Measurements from ENCODE around the gene COPS2.
"Not testable (repeated sequence)": the region's sequence is repeated elsewhere in the genome, so short reads cannot be mapped to it uniquely, and the experiment has no call there.

The COPS2 gene

GRCh38 chr15:49101536-49101935, 53.9 kb downstream of the COPS2 start:
- no peak overlapping the region for H3K27ac Mint-ChIP-seq
- H3K36me3 Mint-ChIP-seq (ENCODE audit: low read depth), result peaks cover 19% of the 10 kb centered on the region
- H3K9me3 Mint-ChIP-seq, result no peaks in the 10 kb centered on the region
- H3K4me1 Mint-ChIP-seq (ENCODE audit: low read depth), result no peaks in the 10 kb centered on the region
- no peaks in the 10 kb centered on the region for H3K27me3 Mint-ChIP-seq
- H3K4me3 Mint-ChIP-seq, result no peak overlapping the region

GRCh38 chr15:49096090-49096750, 59.2 kb downstream of the COPS2 start:
- Mint-ChIP-seq H3K4me1 (ENCODE audit: low read depth) (no peaks in the 10 kb centered on the region), H3K36me3 (ENCODE audit: low read depth) (peaks cover 3% of the 10 kb centered on the region), H3K27ac (no peak overlapping the region), H3K4me3 (no peak overlapping the region), H3K27me3 (no peaks in the 10 kb centered on the region), H3K9me3 (no peaks in the 10 kb centered on the region)

- H3K36me3 Mint-ChIP-seq (ENCODE audit: low read depth), result peaks cover 3% of the 10 kb centered on the region
- no peak overlapping the region for H3K27ac Mint-ChIP-seq
- no peaks in the 10 kb centered on the region for H3K9me3 Mint-ChIP-seq
- H3K4me3 Mint-ChIP-seq, result no peak overlapping the region
- no peaks in the 10 kb centered on the region for H3K4me1 Mint-ChIP-seq (ENCODE audit: low read depth)
- no peaks in the 10 kb centered on the region for H3K27me3 Mint-ChIP-seq
Observed at GRCh38 chr15:49094923-49095322, 60.5 kb downstream of the COPS2 start.

- Mint-ChIP-seq H3K27ac (no peak overlapping the region), H3K4me3 (no peak overlapping the region), H3K27me3 (no peaks in the 10 kb centered on the region), H3K36me3 (ENCODE audit: low read depth) (peaks cover 3% of the 10 kb centered on the region), H3K9me3 (no peaks in the 10 kb centered on the region), H3K4me1 (ENCODE audit: low read depth) (no peaks in the 10 kb centered on the region)
Observed at GRCh38 chr15:49093252-49094105, 61.9 kb downstream of the COPS2 start.

GRCh38 chr15:49088996-49089395, 66.4 kb downstream of the COPS2 start:
- Mint-ChIP-seq H3K36me3 (ENCODE audit: low read depth) (no peaks in the 10 kb centered on the region), H3K9me3 (no peaks in the 10 kb centered on the region), H3K4me1 (ENCODE audit: low read depth) (no peaks in the 10 kb centered on the region), H3K27ac (no peak overlapping the region), H3K27me3 (no peaks in the 10 kb centered on the region), H3K4me3 (no peak overlapping the region)

GRCh38 chr15:49085696-49086459, 69.5 kb downstream of the COPS2 start:
- Mint-ChIP-seq H3K4me1 (ENCODE audit: low read depth) (no peaks in the 10 kb centered on the region), H3K4me3 (no peak overlapping the region), H3K27ac (no peak overlapping the region), H3K36me3 (ENCODE audit: low read depth) (no peaks in the 10 kb centered on the region), H3K27me3 (no peaks in the 10 kb centered on the region), H3K9me3 (no peaks in the 10 kb centered on the region)

GRCh38 chr15:49084285-49084570, 71.2 kb downstream of the COPS2 start:
- H3K4me1 Mint-ChIP-seq (ENCODE audit: low read depth), result no peaks in the 10 kb centered on the region
- H3K27me3 Mint-ChIP-seq, result no peaks in the 10 kb centered on the region
- no peak overlapping the region for H3K27ac Mint-ChIP-seq
- H3K36me3 Mint-ChIP-seq (ENCODE audit: low read depth), result no peaks in the 10 kb centered on the region
- H3K9me3 Mint-ChIP-seq, result no peaks in the 10 kb centered on the region
- H3K4me3 Mint-ChIP-seq, result no peak overlapping the region

- no peak overlapping the region for H3K27ac Mint-ChIP-seq
- H3K36me3 Mint-ChIP-seq (ENCODE audit: low read depth), result no peaks in the 10 kb centered on the region
- H3K4me3 Mint-ChIP-seq, result no peak overlapping the region
- no peaks in the 10 kb centered on the region for H3K9me3 Mint-ChIP-seq
- no peaks in the 10 kb centered on the region for H3K27me3 Mint-ChIP-seq
- no peaks in the 10 kb centered on the region for H3K4me1 Mint-ChIP-seq (ENCODE audit: low read depth)
Observed at GRCh38 chr15:49083401-49084284, 71.8 kb downstream of the COPS2 start.

- no peak overlapping the region for H3K27ac Mint-ChIP-seq
- no peaks in the 10 kb centered on the region for H3K27me3 Mint-ChIP-seq
- H3K9me3 Mint-ChIP-seq, result no peaks in the 10 kb centered on the region
- H3K36me3 Mint-ChIP-seq (ENCODE audit: low read depth), result no peaks in the 10 kb centered on the region
- no peaks in the 10 kb centered on the region for H3K4me1 Mint-ChIP-seq (ENCODE audit: low read depth)
- no peak overlapping the region for H3K4me3 Mint-ChIP-seq
Observed at GRCh38 chr15:49082960-49083359, 72.4 kb downstream of the COPS2 start.

GRCh38 chr15:49079340-49080039, 75.9 kb downstream of the COPS2 start:
- Mint-ChIP-seq H3K27ac (no peak overlapping the region), H3K4me3 (no peak overlapping the region), H3K36me3 (ENCODE audit: low read depth) (no peaks in the 10 kb centered on the region), H3K9me3 (no peaks in the 10 kb centered on the region), H3K27me3 (no peaks in the 10 kb centered on the region), H3K4me1 (ENCODE audit: low read depth) (no peaks in the 10 kb centered on the region)

- H3K4me3 Mint-ChIP-seq, result no peak overlapping the region
- H3K27ac Mint-ChIP-seq, result no peak overlapping the region
- peaks cover 22% of the 10 kb centered on the region for H3K27me3 Mint-ChIP-seq
- H3K9me3 Mint-ChIP-seq, result peaks cover 4% of the 10 kb centered on the region
- no peaks in the 10 kb centered on the region for H3K4me1 Mint-ChIP-seq (ENCODE audit: low read depth)
- H3K36me3 Mint-ChIP-seq (ENCODE audit: low read depth), result no peaks in the 10 kb centered on the region
Observed at GRCh38 chr15:49075881-49076280, 79.5 kb downstream of the COPS2 start.

GRCh38 chr15:49074589-49075287, 80.7 kb downstream of the COPS2 start:
- H3K36me3 Mint-ChIP-seq (ENCODE audit: low read depth); H3K9me3 Mint-ChIP-seq; H3K4me1 Mint-ChIP-seq (ENCODE audit: low read depth); H3K27ac Mint-ChIP-seq; H3K4me3 Mint-ChIP-seq: not testable (repeated sequence)
- peaks cover 31% of the 10 kb centered on the region for H3K27me3 Mint-ChIP-seq
